HCT116 (cell line): ENCODE data around the gene EFS. TPM values are rescaled to one million over a fixed set of nuclear protein-coding genes. Genes with fewer than 3 reads are reported as not detected.

Experiments
- ATAC-seq: fragments of 200-7000 bp; cut with Tn5 transposase; 2 replicates; pipeline ENCODE4 v1.9.1; 2020; ENCODE audit warnings: mild to moderate bottlenecking, moderate library complexity
- BruUV-seq: library from RNA; stranded (reverse); fragments of 400-500 nt; replicated peaks from 2 replicates; lab custom pipeline; 2021; lab: Mats Ljungman, UMichigan
- CTCF ChIA-PET: fragments of 300-600 bp; sonication (Branson Sonifier 250); formaldehyde crosslinking; loops from one replicate; lab custom pipeline; 2021; ENCODE audit warnings: antibody characterized with exemption; lab: Charles Lee
- POLR2A ChIA-PET: fragments of 300-600, 350-600 bp; sonication (Branson Sonifier 250); formaldehyde crosslinking; loops from one replicate; lab custom pipeline; 2021; ENCODE audit warnings: antibody characterized with exemption; lab: Charles Lee
- RAD21 ChIA-PET, 2 experiments: fragments of 300-600 bp; sonication (Branson Sonifier 250); formaldehyde crosslinking; loops; one replicate each; lab custom pipeline; 2023; ENCODE audit warnings: low total read pairs in 2 of 2; ENCODE audit not compliant: uncharacterized antibody in 2 of 2, unreplicated experiment in 2 of 2, low non-redundant PET in 1 of 2; lab: Charles Lee
- DNase-seq: peaks from one replicate; pipeline ENCODE4 v3.0.0-alpha.2; 2010; ENCODE audit warnings: low read depth, low spot score
- H2AFZ ChIP-seq: fragments of 200-600 bp; shearing (Covaris generic), sonication (generic); 2 replicates; pipeline ENCODE4 v1.6.1; 2017; ENCODE audit warnings: low read depth, mixed run types, mixed read lengths, antibody characterized with exemption, low read length; ENCODE audit not compliant: poor library complexity, severe bottlenecking
- H3K27ac ChIP-seq: 2 replicates; pipeline ENCODE4 v1.5.1; 2012; ENCODE audit warnings: low read depth, low read length
- H3K27me3 ChIP-seq: fragments of 200-600 bp; sonication (generic); 2 replicates; pipeline ENCODE4 v1.6.1; 2016; ENCODE audit warnings: mixed run types, low read length, mixed read lengths; ENCODE audit not compliant: insufficient read depth
- H3K36me3 ChIP-seq, 2 experiments: fragments of 200-500 bp in 1 of 2; fragments of 200-600 bp in 1 of 2; sonication (Bioruptor generic) in 1 of 2; sonication (generic) in 1 of 2; 2 replicates each; pipeline versions ENCODE4 v1.5.1 to v1.6.1; 2014 to 2016; ENCODE audit warnings: low read length in 2 of 2, inconsistent platforms in 1 of 2, mixed read lengths in 1 of 2, mixed run types in 1 of 2; ENCODE audit not compliant: insufficient read depth in 2 of 2, control insufficient read depth in 1 of 2
- H3K4me1 ChIP-seq, 2 experiments: fragments of 200-600 bp in 1 of 2; sonication (generic) in 1 of 2; 2 replicates each; pipeline versions ENCODE4 v1.5.1 to v1.6.1; 2012 to 2017; ENCODE audit warnings: low read length in 2 of 2, inconsistent platforms in 1 of 2, mild to moderate bottlenecking in 1 of 2, mixed read lengths in 1 of 2, mixed run types in 1 of 2, moderate library complexity in 1 of 2; ENCODE audit not compliant: insufficient read depth in 2 of 2, control insufficient read depth in 1 of 2
- H3K4me2 ChIP-seq: fragments of 200-600 bp; sonication (generic); 2 replicates; pipeline ENCODE4 v1.6.1; 2017; ENCODE audit warnings: mixed run types, low read length, mixed read lengths
- H3K4me3 ChIP-seq, 2 experiments: fragments of 200-600 bp in 1 of 2; sonication (generic) in 1 of 2; replicated peaks in 1 of 2; 2 replicates each; pipeline ENCODE4 v1.5.1; 2011 to 2016; ENCODE audit warnings: low read length in 2 of 2, control low read depth in 1 of 2, low read depth in 1 of 2, mild to moderate bottlenecking in 1 of 2, mixed read lengths in 1 of 2, mixed run types in 1 of 2
- H3K79me2 ChIP-seq: fragments of 200-600 bp; sonication (generic); 2 replicates; pipeline ENCODE4 v1.6.1; 2017; ENCODE audit warnings: mild to moderate bottlenecking, mixed run types, low read length, moderate library complexity, mixed read lengths; ENCODE audit not compliant: insufficient read depth
- H3K9ac ChIP-seq: fragments of 200-600 bp; sonication (generic); 2 replicates; pipeline ENCODE4 v1.6.1; 2016; ENCODE audit warnings: low read length, mixed read lengths
- H3K9me2 ChIP-seq: fragments of 200-600 bp; sonication (generic), shearing (Covaris generic); 2 replicates; pipeline ENCODE4 v1.6.1; 2017; ENCODE audit warnings: mixed run types, mild to moderate bottlenecking, moderate library complexity; ENCODE audit not compliant: insufficient read depth
- H3K9me3 ChIP-seq, 2 experiments: fragments of 200-500 bp in 1 of 2; fragments of 200-600 bp in 1 of 2; sonication (Bioruptor generic) in 1 of 2; sonication (generic) in 1 of 2; 2 replicates each; pipeline ENCODE4 v1.6.1; 2014 to 2017; ENCODE audit warnings: low read length in 2 of 2, mixed read lengths in 2 of 2, inconsistent platforms in 1 of 2, low read depth in 1 of 2, mild to moderate bottlenecking in 1 of 2, mixed run types in 1 of 2, moderate library complexity in 1 of 2; ENCODE audit not compliant: control insufficient read depth in 1 of 2, insufficient read depth in 1 of 2
- H4K20me1 ChIP-seq: fragments of 200-600 bp; sonication (generic), shearing (Covaris generic); 2 replicates; pipeline ENCODE4 v1.6.1; 2017; ENCODE audit warnings: mixed run types, mild to moderate bottlenecking, moderate library complexity; ENCODE audit not compliant: insufficient read depth
- CBX3 ChIP-seq: IDR thresholded peaks from 2 replicates; pipeline ENCODE4 v1.6.1; 2012; ENCODE audit warnings: low read depth
- CTCF ChIP-seq, 3 experiments: fragments of 200-600 bp in 1 of 3; sonication (generic) in 1 of 3; IDR thresholded peaks in 2 of 3; conservative IDR thresholded peaks in 1 of 3; 2 replicates each; pipeline ENCODE4 v1.5.1; 2012 to 2017; ENCODE audit warnings: low read depth in 2 of 3, low read length in 2 of 3, antibody characterized with exemption in 1 of 3, borderline replicate concordance in 1 of 3, control low read depth in 1 of 3, mild to moderate bottlenecking in 1 of 3, mixed read lengths in 1 of 3, mixed run types in 1 of 3, moderate library complexity in 1 of 3; ENCODE audit not compliant: insufficient read depth in 1 of 3
- POLR2AphosphoS5 ChIP-seq: IDR thresholded peaks from 2 replicates; pipeline ENCODE4 v1.6.1; 2011; ENCODE audit warnings: mild to moderate bottlenecking, low read depth, low read length, moderate library complexity
- ZNF274 ChIP-seq: fragments of 200-500 bp; sonication (Bioruptor generic); IDR thresholded peaks from 2 replicates; pipeline ENCODE4 v1.6.1; 2014; ENCODE audit warnings: mild to moderate bottlenecking, low read depth, low read length, inconsistent platforms
- intact Hi-C: fragments of 100-400 bp; cut with micrococcal nuclease; formaldehyde crosslinking; loops from 2 replicates; pipeline ENCODE4 v1.10.0; 2022
- total RNA-seq: library from RNA; stranded (reverse); gene quantifications from one replicate; pipeline ENCODE4 v1.2.1, GENCODE V29; 2021; ENCODE audit not compliant: unreplicated experiment

EFS gene
- total RNA-seq, 1 experiment from 2014 or later = 0.10 TPM

GRCh38 chr14:23378612-23379220 lies 13.7 kb upstream of the EFS start:
- Histone ChIP-seq H3K36me3 (no peaks in the 10 kb centered on the region), H3K27me3 (0 out of 2 replicates have a peak, but pooled peaks cover 6% of the 10 kb centered on the region), H3K9me2 (no peaks in the 10 kb centered on the region), H3K27ac (no peak overlapping the region), H3K4me3 (no peak overlapping the region), H4K20me1 (no peaks in the 10 kb centered on the region), H2AFZ (no peak overlapping the region), H3K79me2 (no peaks in the 10 kb centered on the region), H3K4me2 (no peak overlapping the region), H3K9me3 (no peaks in the 10 kb centered on the region), H3K4me1 (no peaks in the 10 kb centered on the region), H3K9ac (no peak overlapping the region)
- no TSS peak for BruUV-seq
- ATAC-seq = no peak
- ChIA-PET RAD21 (no interaction called here), POLR2A (no interaction called here), CTCF (interaction anchor here (0.6 to 3.1 kb wide), 3 partner anchors 18 to 52 kb away, joined by 3 to 23 read pairs (median 10); no protein-coding TSS in a partner anchor)
- TF ChIP-seq CTCF (IDR thresholded peaks at IDR 0.05 in 2 of 3, conservative IDR thresholded peaks at IDR 0.05 in 1 of 3; ENCODE audit: borderline replicate concordance in 1 of 3, insufficient read depth in 1 of 3, low read depth in 2 of 3, low read length in 2 of 3) (no peak), POLR2AphosphoS5 (no peak), ZNF274 (no peak), CBX3 (no peak)
- intact Hi-C loops = no loop called here
- no peak for DNase-seq
